ENCODE results near the gene HIC1.

DNA sequence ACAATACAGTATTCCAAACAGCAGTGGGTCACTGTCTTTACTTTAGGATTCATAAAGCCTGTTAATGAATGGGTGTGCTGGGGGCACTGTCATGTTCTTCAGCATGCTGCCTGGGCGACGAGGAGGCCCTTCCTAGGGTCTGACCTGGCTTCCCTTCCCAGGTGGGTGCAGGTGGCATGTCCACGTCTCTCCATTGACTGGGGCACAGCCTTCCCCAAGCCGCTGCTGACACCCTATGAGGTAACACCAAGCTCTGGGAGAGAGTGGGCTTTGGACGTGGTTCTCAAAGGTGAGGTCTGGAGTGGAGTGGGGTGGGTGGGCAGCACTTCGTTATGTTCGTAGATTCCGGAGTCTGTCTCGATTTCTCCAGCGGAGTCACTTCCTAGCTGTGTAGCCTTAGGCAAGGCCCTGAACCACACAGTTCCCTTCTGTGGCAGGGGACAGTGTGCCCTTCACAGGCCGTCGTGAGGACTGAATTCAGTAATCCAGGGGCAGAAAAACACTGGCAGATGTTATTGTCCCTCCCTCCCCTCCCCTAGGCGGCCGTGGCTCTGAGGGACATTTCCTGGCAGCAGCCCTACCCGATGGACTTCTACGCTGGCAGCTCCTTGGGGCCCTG is 13.9 kb upstream of the HIC1 start:
- no peak for TF ChIP-seq CTCF (IDR thresholded peaks at IDR 0.05)
- TF ChIP-seq POLR2AphosphoS5 (IDR thresholded peaks at IDR 0.05) = no peak
- no peak for TF ChIP-seq POLR2A (IDR thresholded peaks at IDR 0.05)
- no peak for TF ChIP-seq EP300 (IDR thresholded peaks at IDR 0.05; ENCODE audit: low read depth)
